Myocyte (in vitro differentiated cells): ENCODE data around the gene LYST. TPM values are rescaled to one million over a fixed set of nuclear protein-coding genes. Genes with fewer than 3 reads are reported as not detected.

Experiments
- DNase-seq: peaks from one replicate; pipeline ENCODE4 v3.0.0-alpha.2; 2012; ENCODE audit warnings: low read depth
- total RNA-seq: library from RNA; depleted of rRNA; stranded (reverse); fragments of >200 nt; gene quantifications from 2 replicates; pipeline ENCODE4 v1.2.3, GENCODE V29; 2014

The LYST gene
- total RNA-seq, 1 donor from 2014 or later: 11.3 TPM

- no peak for DNase-seq
Observed at GRCh38 chr1:235722858-235723257, 143.8 kb downstream of the LYST start.

DNA sequence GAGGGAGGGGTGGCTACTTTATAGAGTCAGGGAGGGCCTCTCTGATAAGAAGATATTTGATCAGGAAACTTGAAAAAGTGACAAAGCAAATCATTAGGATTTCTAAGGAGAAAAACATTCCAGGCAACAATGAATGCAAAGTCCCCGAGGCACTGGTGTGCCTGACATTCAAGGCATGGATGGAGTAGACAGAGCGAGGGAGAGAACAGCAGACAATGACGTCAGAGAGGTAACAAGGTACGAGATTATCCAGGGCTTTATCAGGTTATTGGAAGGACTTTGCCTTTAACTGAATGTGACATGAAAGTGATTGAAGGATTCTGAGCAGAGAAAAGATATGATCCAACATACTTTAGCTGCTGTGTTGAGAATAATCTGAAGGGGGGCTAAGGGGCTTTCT lies 144.7 kb downstream of the LYST start:
- DNase-seq: no peak

DNA sequence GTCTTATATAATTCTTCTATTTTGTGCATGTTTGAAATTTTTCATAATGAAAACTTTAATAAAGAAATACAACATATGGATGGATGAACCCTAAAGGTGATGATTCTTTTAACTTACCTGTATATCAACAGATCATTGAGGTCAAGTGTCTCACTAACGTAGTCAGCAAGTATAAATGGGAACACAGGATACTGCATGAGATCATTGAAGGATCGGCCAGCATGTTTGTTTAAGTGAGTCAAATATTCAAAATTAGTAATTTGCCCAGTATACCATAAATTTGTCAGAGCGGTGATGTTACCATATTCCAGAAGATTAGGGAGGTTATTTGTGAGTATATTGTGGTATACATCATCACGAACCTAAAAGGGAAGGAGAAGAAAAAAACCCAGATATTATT lies 146.2 kb downstream of the LYST start:
- no peak for DNase-seq

DNA sequence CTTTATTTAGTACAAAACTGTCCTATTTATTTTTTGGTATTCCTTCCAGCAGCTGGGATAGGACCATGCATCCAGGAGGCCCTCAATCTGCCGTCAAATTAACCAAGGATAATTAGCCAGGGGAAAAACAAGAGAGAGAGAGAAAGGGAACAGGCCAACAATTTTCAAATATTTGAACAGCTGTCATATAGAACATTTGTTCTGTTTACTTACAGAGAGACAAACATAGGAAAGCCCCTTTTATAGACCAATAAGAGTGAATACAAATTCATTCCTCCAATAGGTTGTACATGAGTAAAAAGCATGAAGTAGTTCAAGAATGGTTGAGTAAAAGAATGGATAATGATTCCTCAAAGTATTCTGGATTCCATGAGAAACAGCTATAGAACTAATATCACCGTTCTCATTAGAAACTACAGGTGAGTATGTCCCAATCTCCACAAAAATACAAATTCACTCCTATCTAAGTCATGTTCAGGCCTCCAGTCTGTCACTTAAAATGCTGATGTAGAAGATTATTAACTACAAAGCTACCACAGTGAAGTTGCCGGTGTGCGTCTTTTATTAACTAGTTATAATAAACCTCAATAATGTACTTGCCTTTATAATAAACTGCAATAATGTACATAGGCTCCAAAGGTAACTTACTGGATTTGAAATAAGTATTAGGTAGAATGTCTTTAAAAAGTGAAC lies 152.4 kb downstream of the LYST start:
- DNase-seq: no peak

DNA sequence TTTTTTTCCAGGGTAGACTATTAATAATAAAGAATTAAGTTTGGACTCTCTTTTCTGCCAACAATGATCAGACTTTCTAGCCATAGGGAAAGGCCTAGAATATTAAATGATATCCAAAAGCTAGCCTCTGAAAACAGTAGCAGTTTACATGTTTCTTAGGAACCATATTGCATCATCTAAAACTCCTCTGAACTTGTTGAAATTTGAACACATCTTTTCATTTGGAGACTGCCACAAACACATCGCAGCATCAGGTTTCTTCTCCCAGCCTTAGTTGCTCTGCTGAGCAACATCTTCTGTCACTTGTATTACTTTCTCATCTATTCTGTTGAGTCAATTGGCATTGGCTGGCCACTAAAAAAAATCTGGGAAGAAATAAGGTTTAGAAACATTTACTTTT lies 153.9 kb downstream of the LYST start:
- DNase-seq: no peak

- DNase-seq: no peak
Observed at GRCh38 chr1:235710687-235711086, 156.0 kb downstream of the LYST start.

GRCh38 chr1:235709018-235709417 lies 157.7 kb downstream of the LYST start:
- DNase-seq: no peak

- DNase-seq: peak; percentile 7
Observed at GRCh38 chr1:235708390-235708962, 158.2 kb downstream of the LYST start.

DNA sequence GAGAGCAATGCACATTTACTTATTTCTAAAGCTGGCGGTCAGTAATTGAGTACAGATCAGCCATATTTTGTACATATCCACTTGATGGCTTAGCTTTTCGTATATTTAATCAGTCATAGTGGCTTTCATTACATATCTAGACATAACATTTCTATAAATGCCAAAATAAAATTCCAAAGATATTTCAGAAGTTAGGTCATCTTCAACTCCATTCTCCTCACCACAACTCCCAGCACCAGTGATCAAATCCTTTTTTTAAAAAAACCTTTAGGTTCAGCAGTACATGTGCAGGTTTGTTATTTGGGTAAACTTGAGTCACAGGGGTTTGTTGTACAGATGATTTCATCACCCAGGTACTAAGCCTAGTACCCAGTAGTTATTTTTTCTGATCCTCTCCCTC lies 163.2 kb downstream of the LYST start:
- no peak for DNase-seq

DNA sequence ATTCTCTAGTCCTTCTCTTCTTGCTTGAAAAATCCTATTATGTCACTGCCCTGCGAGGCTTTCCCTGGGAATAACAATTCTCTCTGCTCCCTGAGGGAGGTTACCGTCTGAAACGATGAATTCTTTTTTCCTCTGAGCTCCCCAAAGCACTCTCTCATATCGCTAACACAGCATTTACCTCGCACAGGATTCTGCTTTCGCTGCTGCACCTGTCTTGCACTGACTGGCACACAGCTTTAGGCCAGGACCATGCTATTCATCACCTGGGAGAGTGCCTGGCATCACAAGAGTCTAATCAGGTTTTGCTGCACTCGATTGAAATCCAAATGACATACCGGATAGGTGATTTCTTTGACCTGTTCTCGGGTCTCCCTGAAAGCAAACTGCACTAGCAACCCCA lies 164.3 kb downstream of the LYST start:
- DNase-seq: no peak

- no peak for DNase-seq
Observed at GRCh38 chr1:235697508-235697907, 169.2 kb downstream of the LYST start.

GRCh38 chr1:235689356-235689755 lies 177.3 kb downstream of the LYST start:
- DNase-seq: no peak

DNA sequence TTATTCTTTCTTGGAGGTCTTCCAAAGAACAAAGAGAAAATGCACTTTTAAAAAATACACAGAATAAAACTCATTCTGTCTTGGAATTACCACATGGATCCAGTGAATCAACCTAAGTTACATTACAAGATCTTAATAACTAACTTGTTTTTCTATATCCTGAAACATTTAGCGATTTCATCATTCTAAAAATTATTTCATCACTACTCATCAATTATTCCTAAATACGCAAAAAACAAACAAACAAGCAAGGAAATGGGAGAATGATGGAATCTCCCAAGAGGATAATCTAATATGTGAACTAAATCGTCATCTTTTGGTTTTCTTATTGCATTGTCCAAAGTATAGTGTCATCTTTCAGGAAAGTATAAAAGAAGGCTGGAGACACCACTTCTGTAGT lies 178.6 kb downstream of the LYST start:
- no peak for DNase-seq

DNA sequence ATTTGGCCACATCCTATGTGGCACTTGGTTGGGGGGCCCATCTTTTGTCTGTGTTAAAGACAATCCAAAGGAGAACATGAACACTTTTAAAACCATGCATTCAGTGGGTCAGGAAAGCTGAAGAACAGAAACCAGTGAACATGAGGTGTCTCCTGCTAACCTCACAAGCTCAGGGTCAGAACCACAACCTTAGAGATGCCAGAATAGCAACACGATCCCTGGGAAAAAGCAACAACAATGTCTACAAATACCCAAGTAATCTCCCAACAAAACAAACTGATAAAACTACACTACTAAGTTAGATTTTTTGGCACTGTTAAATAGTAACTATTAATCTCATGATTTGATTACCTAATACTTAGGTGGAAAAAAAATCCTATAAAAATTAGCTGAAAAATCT lies 183.1 kb downstream of the LYST start:
- peak; percentile 30 for DNase-seq

DNA sequence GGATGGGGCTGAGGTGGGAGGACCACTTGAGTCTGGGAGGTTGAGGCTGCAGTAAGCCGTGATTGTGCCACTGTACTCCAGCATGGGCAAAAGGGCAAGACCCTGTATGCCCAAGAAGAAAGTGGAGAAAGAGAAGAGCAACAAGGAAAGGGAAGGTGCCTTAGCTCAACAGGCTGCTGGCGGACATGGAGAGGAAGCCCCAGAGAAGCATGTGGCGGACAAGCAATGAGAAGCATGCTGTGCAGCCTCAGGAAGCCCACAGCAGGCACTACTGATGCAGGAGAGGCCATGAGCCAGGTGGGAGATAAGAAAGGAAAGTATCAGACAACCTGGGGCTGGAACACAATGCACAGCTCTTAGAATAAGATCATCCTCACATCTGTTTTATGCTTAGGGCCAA lies 184.5 kb downstream of the LYST start:
- DNase-seq: no peak

DNA sequence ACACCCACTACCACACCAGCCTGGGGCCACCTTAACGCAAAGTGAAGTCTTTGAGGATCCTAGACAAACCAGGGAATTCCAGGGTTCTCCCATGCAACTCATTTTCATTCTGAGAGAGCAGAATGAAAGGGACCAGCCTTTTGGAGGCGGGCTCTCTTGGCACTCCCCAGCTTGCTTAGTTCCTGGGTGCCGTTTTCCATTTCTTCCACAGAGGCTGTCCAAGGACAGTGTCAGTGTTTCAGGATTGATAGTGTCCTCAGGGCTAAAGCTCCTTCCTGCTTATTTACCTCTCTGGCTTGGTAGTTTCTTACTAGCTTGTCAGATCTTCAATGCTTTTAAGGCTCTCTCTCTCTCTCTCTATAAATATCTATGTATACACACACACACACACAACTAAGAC lies 187.1 kb downstream of the LYST start:
- DNase-seq: no peak

DNA sequence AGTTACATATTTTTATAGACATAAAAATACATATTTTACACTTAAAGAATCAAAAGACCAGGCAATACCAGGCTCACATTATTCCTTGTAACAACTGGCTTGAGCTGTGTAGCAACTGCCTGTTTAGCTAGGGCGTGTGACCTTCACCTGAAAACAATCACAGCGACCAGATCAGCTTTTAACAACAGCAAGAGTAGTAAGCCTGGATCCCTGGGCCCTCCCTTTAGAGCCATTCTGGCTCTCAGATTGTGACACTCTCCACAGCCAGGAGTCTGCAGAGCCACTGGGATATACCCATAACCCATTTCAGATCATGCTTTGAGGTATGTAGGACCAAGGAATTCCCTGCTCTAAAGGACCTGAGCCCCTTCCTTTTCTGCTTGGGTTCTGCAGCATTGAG lies 187.7 kb downstream of the LYST start:
- no peak for DNase-seq

GRCh38 chr1:235675152-235675890 lies 191.4 kb downstream of the LYST start:
- DNase-seq: no peak

DNA sequence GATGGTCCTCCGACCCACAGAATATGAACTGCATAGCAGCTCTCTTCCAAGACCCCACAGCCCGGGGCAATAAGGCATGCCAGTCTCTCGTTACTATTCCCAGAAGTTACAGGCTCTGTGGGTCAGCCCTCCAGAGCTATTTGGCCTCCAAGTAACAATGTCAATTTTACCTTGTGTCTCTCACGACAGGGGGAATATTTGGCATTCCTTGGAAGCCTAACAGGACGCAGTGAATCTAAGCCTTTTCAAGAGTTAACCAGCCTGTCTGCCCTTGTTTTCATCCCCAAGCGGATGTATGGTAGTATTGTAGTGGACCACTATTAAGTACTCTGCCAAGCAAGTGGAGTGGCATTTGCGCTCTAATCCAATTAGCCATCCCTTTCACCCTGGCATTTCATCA lies 192.7 kb downstream of the LYST start:
- DNase-seq: no peak

DNA sequence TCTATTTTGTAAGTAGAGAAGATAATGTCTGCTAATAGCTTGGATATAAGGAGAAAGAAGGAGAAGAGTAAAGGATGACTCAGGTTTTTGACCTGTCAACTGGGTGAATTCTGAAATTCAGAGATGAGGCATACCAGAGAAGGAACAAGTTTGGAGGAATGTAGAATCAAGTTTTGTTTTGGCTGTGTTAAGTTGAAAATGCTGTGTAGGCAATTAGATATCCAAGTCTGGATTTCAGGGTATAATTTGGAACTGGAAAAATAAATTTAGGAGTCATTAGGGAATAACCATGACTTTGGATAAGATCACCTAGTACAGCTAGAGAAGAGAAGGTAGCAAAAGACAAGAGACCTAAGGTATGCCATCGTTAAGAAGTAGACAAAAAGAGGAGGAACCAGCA lies 194.7 kb downstream of the LYST start:
- no peak for DNase-seq

- DNase-seq: no peak
Observed at GRCh38 chr1:235670157-235670776, 196.4 kb downstream of the LYST start.

DNA sequence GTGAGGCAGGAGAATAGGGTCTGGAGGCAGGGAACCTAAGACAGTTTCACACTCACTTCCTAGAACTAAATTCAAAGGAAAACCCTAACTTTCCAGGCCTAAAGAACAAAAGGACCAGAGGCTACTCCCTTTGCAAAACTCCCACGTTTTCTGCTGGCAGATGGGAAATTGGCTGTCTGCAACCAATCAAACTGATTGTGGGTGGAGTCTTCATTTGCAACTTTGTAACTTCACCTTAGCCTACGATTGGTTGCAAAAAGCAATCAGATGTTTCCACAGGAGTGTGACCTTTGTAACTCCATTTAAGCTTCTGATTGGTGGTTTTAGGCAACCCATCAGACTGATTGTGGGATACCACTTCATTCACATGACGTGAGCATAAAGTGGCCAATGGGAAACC lies 197.4 kb downstream of the LYST start:
- DNase-seq: no peak
